Activated naive CD8-positive, alpha-beta T cell treated with anti-CD3 and anti-CD28 coated beads for 36 hours (primary cell): ENCODE results near the gene SNCA. TPM values are rescaled to one million over a fixed set of nuclear protein-coding genes. Genes with fewer than 3 reads are reported as not detected.
A peak's percentile ranks its signal among the peaks of the same experiment; 100 is the strongest.

ENCODE experiments used
- DNase-seq: peaks from one replicate; pipeline ENCODE4 v3.0.0; 2021
- H3K27ac Mint-ChIP-seq: one replicate; pipeline ENCODE4 v1.8.0; 2022; ENCODE audit warnings: mild to moderate bottlenecking, moderate library complexity, mixed read lengths
- H3K27me3 Mint-ChIP-seq: one replicate; pipeline ENCODE4 v1.8.0; 2022; ENCODE audit warnings: mild to moderate bottlenecking, mixed read lengths
- H3K36me3 Mint-ChIP-seq: one replicate; pipeline ENCODE4 v1.8.0; 2021; ENCODE audit warnings: mild to moderate bottlenecking, mixed read lengths
- H3K4me1 Mint-ChIP-seq: one replicate; pipeline ENCODE4 v1.8.0; 2021; ENCODE audit warnings: mixed read lengths
- H3K4me3 Mint-ChIP-seq: one replicate; pipeline ENCODE4 v1.8.0; 2022; ENCODE audit warnings: mild to moderate bottlenecking, moderate library complexity, mixed read lengths
- H3K9me3 Mint-ChIP-seq: one replicate; pipeline ENCODE4 v1.8.0; 2022; ENCODE audit warnings: mixed read lengths
- total RNA-seq, 2 experiments: library from RNA; stranded (reverse); gene quantifications; one replicate each; pipeline ENCODE4 v1.2.3, GENCODE V29; 2021

The SNCA gene
- total RNA-seq, 2 experiments from 2014 or later = 0.56 TPM; not detected in 1

DNA sequence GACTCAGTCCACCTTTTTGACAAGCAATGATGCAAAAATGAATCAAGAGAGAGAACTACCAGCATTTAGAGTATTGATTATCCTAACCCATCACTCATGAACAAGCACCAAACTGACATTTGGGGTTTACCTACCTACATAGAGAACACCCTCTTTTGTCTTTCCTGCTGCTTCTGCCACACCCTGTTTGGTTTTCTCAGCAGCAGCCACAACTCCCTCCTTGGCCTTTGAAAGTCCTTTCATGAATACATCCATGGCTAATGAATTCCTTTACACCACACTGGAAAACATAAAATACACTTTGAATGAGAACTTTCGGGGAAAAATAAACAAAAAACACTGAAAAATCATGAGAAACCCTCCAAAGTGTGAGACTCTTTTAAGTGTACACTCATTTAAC, 1.5 kb downstream of the SNCA start:
- H3K36me3 Mint-ChIP-seq = no peaks in the 10 kb centered on the region
- DNase-seq = no peak
- H3K4me3 Mint-ChIP-seq = no peak overlapping the region
- peaks cover 13% of the 10 kb centered on the region for H3K4me1 Mint-ChIP-seq
- H3K27me3 Mint-ChIP-seq = peaks cover 72% of the 10 kb centered on the region
- no peak overlapping the region for H3K27ac Mint-ChIP-seq
- no peaks in the 10 kb centered on the region for H3K9me3 Mint-ChIP-seq

DNA sequence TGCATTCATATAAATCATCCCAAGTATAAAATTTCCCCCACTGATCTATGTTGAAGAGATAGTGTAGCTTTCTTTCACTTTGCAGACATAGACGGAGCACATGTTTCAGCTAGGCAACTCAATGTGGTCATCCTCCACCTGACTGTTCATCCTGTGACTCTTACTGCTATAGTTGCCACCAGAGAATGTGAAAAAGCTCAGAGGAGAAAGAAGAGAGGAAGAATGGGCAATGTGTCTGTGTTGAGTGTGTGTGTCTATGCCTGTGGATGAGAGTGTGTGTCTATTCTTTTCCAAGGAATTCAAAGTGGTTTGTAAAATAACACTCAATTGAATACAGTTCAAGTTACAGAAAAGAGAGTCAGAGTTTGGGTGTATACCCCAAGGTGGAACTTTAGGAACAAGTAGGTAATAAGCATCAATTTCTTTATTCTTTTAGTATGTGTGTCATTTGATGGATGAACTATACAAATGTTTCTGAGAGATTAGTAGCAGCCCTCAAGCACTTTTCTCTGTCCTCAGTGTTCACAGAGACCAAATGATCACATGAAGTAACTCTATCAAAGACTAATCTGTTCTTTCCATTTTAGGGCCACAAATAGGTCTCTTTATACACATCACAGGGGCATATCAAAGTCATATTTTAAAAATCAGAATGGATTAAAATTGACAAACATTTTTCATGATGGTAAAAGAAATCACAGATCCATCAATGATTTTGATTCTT, 2.3 kb downstream of the SNCA start:
- no peaks in the 10 kb centered on the region for H3K9me3 Mint-ChIP-seq
- peaks cover 17% of the 10 kb centered on the region for H3K4me1 Mint-ChIP-seq
- H3K27me3 Mint-ChIP-seq = peaks cover 67% of the 10 kb centered on the region
- no peak for DNase-seq
- no peak overlapping the region for H3K4me3 Mint-ChIP-seq
- H3K27ac Mint-ChIP-seq = no peak overlapping the region
- no peaks in the 10 kb centered on the region for H3K36me3 Mint-ChIP-seq

DNA sequence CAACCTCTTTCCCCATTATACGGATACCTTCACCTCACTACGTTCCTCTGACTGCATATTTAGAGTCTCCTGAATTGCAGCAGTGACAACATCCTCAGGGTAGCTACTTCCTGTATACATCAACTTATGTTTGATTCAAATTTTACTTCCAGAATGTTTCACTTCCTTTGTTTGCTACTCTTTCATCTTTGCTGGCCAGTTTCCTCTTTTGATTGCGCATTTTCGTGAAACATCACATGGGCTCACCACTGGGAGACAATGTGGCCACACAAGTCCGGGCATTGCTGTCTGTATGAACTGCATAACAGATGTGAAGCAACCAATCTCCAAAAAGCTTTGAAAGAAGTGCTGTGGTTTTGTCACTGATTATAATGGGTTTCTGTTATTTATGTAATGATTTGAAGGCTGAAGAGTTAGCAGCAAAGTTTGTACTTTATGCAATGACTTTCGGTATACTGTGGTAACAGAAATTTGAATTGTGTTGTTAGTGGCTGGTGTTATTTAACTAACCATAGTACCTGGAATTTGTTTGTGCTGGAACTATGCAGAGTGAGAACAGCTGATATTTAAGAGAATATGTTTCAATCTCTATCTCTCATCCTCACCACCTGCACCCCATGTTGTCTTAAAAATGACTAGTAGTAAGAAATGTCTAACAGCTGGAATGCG, 7.4 kb downstream of the SNCA start:
- Mint-ChIP-seq H3K4me1 (peaks cover 10% of the 10 kb centered on the region), H3K27me3 (peaks cover 19% of the 10 kb centered on the region), H3K36me3 (no peaks in the 10 kb centered on the region), H3K4me3 (peak overlapping the region; percentile 35), H3K27ac (no peak overlapping the region), H3K9me3 (no peaks in the 10 kb centered on the region)
- DNase-seq = peak; percentile 26

DNA sequence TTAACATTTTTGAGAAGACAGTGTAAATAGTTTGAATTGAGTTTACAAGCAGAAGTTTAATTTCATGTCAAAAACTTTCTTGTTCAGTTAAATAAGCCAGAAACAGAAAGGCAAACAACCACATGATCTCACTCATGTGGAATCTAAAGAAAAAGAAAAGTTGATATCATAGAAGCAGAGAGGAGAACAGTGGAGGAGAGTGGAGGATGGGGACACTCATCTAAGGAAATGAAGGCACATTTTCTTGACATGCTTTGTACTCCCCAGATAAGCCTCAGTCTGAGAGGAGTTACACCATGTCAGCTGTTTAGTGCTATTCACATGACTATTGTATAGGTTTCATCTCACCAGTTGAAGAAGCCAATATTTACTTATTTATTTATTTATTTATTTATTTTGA, 13.5 kb downstream of the SNCA start:
- H3K4me3 Mint-ChIP-seq = no peak overlapping the region

DNA sequence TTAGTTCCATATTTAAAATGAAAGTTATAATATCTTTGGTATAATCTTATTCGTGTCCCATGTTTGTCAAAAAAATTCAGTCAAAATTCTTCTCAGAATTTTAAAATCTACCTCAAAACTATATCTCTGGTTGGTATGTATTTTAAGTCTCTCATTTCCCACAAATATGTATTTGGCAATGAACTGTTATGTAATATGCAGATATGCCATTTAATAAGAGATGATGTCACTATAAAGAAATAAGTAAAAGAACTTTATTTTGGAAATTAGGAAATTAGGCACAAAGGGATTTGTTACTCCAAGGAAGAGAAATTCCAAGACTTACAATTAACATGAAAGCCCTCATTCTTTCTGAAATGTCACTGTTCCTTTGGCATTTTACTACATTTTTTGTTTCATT, 15.3 kb downstream of the SNCA start:
- H3K27ac Mint-ChIP-seq = no peak overlapping the region
- H3K36me3 Mint-ChIP-seq = no peaks in the 10 kb centered on the region
- DNase-seq = no peak
- H3K4me3 Mint-ChIP-seq = no peak overlapping the region
- H3K4me1 Mint-ChIP-seq = no peaks in the 10 kb centered on the region
- no peaks in the 10 kb centered on the region for H3K27me3 Mint-ChIP-seq
- no peaks in the 10 kb centered on the region for H3K9me3 Mint-ChIP-seq

More for the DNA sequence above, 13.5 kb downstream of the SNCA start:
- no peaks in the 10 kb centered on the region for H3K9me3 Mint-ChIP-seq
- no peak for DNase-seq
- no peak overlapping the region for H3K27ac Mint-ChIP-seq
- no peaks in the 10 kb centered on the region for H3K36me3 Mint-ChIP-seq
- H3K27me3 Mint-ChIP-seq = no peaks in the 10 kb centered on the region
- H3K4me1 Mint-ChIP-seq = no peaks in the 10 kb centered on the region

DNA sequence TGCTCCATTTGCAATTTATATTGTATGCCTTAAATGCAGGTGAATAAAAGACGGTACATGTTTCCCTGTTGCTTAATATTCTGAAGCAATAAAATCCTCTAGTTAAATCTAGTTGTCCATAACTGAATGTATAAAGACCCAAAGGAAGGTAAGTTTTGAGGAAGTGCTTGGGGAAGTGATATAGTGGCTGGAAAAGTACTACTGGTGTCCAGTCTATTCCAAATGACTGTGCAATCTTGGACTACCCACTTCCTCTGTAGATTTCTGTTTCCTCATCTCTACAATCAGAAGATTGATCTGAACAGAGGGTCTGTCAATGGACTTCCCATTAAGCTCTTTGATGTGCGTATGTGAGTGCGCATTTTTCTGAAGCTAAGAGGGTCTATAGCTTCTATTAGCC, 17.0 kb downstream of the SNCA start:
- Mint-ChIP-seq H3K4me3 (no peak overlapping the region), H3K4me1 (no peaks in the 10 kb centered on the region), H3K27me3 (no peaks in the 10 kb centered on the region), H3K9me3 (no peaks in the 10 kb centered on the region), H3K27ac (no peak overlapping the region), H3K36me3 (no peaks in the 10 kb centered on the region)
- DNase-seq = no peak

DNA sequence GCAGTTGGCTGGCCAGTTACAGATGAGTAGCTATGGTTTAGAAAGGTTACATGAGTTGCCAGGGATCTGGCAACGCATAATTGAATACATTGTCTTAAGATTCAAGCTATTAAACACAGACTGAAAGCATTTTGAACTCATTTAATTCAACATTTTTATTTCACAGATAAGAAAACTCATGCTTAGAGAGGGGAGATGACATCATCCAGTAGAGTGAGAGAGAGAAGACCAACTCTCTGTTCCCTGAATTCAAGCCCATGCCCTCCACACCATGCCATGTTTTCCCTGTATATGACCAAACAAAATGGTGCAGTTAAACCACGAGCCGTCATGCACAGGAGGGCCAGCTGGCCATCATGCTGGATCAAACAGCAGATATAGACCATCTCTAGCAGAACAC, 22.6 kb downstream of the SNCA start:
- H3K27ac Mint-ChIP-seq = no peak overlapping the region
- H3K9me3 Mint-ChIP-seq = no peaks in the 10 kb centered on the region
- no peak overlapping the region for H3K4me3 Mint-ChIP-seq
- H3K4me1 Mint-ChIP-seq = no peaks in the 10 kb centered on the region
- DNase-seq = no peak
- H3K27me3 Mint-ChIP-seq = no peaks in the 10 kb centered on the region
- no peaks in the 10 kb centered on the region for H3K36me3 Mint-ChIP-seq

DNA sequence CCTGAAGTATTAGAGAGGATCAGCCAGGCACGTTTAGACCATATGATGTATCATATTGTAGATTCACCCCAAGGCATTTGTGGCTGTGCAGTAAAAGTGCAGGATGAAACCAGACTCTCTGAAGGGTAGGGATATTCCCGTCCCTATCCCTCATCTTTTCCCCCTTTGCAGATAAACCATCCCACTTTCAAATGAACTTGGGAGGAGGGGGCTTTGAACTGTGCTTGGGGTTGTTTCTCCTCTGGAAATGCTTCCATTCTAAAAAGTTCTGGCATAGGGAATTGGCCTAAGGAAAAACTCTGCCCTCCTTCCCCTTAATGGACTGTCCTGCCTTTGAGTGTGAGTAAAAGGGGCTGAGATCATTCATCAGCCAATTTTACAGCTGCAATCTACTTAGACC, 23.8 kb downstream of the SNCA start:
- no peaks in the 10 kb centered on the region for H3K36me3 Mint-ChIP-seq
- H3K4me3 Mint-ChIP-seq = no peak overlapping the region
- H3K4me1 Mint-ChIP-seq = no peaks in the 10 kb centered on the region
- DNase-seq = no peak
- H3K9me3 Mint-ChIP-seq = no peaks in the 10 kb centered on the region
- no peaks in the 10 kb centered on the region for H3K27me3 Mint-ChIP-seq
- H3K27ac Mint-ChIP-seq = no peak overlapping the region

DNA sequence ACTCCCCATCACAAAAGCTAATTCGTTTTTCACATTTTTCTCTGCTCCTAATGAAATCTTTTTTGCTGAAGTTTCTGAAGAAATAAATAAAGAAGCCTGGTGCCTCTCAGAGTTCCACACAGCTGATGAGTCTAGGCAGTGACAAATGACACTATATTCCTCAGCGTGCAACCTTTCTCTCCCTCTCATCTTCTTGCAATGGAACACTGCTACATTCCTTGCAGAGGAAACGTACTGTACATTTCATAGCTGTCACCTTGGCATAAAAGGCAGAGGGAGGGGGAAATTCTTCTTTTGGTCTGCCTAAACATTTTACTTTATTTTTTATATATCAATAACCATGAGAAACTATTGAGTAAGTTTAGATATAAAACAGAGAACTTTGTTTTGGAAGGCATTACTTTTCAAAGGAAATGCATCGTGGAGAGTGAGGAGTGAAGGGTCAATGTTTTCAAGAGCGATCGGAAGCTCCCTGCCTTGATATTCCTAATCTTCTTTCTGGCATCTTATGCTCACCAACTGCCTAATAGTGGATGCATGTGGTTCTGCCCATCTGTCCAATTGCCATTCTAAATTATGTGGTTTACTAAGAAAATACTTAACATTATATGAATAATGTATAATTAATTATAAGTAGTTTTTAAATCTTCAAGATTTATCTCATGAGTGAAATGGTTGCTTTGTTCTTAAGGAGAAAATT, 29.4 kb downstream of the SNCA start:
- Mint-ChIP-seq H3K4me1 (no peaks in the 10 kb centered on the region), H3K36me3 (no peaks in the 10 kb centered on the region), H3K27me3 (no peaks in the 10 kb centered on the region), H3K4me3 (no peak overlapping the region), H3K9me3 (no peaks in the 10 kb centered on the region), H3K27ac (no peak overlapping the region)
- no peak for DNase-seq

DNA sequence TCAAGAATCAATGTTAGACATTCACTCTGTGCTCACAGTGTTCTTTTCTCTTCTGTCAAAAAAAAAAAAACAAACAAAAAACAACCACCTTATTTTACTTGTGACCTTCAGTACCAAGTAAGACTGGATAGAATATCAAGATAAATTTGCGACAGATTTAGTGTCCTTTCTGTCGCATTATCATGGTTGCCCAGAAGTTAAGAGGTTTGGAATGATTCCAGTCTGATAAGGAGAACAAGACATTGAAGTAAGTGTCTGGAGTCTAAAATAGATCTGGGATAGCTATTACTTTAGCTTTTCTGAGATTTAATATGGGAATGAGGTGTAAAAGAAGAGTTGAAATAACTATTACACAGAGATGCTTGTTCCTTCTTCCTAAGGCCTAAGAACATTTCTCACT, 31.7 kb downstream of the SNCA start:
- H3K4me3 Mint-ChIP-seq = no peak overlapping the region
- no peaks in the 10 kb centered on the region for H3K27me3 Mint-ChIP-seq
- no peaks in the 10 kb centered on the region for H3K36me3 Mint-ChIP-seq
- H3K4me1 Mint-ChIP-seq = no peaks in the 10 kb centered on the region
- H3K9me3 Mint-ChIP-seq = no peaks in the 10 kb centered on the region
- no peak for DNase-seq
- H3K27ac Mint-ChIP-seq = no peak overlapping the region

DNA sequence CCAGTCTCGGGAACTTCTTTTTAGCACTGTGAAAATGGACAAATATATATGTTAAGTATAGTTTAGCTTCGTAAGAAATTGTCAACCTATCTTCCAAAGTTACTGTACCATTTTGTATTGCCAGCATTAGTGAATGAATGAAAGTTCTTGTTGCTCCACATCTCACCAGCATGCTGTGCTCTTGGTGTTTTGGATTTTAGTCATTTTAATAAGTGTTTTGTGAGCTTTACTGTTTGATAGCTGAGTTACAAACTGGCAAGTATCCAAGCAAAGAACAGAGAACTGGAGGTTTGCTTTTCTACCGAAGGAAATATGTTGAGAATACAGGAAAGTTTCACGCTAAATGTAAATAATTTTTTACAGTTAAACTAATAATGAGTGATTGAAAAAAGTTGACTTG, 33.0 kb downstream of the SNCA start:
- Mint-ChIP-seq H3K27me3 (no peaks in the 10 kb centered on the region), H3K4me3 (no peak overlapping the region), H3K4me1 (no peaks in the 10 kb centered on the region), H3K27ac (no peak overlapping the region), H3K9me3 (no peaks in the 10 kb centered on the region), H3K36me3 (no peaks in the 10 kb centered on the region)
- no peak for DNase-seq

DNA sequence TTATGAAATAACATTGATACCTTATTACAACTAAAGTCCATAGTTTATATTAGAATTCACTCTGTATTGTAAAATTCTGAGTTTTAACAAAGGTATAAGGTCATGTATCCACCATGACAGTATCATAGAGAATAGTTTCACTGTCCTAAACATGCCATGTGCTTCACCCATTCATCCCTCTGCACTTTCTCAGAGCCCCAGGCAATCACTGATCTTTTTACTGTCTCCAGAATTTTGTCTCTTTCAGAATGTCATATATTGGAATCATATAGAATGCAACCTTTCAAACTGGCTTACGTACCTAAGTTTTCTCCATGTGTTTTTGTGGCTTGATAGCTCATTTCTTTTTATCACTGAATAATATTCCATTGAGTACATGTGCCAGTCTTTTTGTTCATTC, 33.9 kb downstream of the SNCA start:
- DNase-seq = no peak
- Mint-ChIP-seq H3K27me3 (no peaks in the 10 kb centered on the region), H3K4me3 (no peak overlapping the region), H3K9me3 (no peaks in the 10 kb centered on the region), H3K36me3 (no peaks in the 10 kb centered on the region), H3K27ac (no peak overlapping the region), H3K4me1 (no peaks in the 10 kb centered on the region)

DNA sequence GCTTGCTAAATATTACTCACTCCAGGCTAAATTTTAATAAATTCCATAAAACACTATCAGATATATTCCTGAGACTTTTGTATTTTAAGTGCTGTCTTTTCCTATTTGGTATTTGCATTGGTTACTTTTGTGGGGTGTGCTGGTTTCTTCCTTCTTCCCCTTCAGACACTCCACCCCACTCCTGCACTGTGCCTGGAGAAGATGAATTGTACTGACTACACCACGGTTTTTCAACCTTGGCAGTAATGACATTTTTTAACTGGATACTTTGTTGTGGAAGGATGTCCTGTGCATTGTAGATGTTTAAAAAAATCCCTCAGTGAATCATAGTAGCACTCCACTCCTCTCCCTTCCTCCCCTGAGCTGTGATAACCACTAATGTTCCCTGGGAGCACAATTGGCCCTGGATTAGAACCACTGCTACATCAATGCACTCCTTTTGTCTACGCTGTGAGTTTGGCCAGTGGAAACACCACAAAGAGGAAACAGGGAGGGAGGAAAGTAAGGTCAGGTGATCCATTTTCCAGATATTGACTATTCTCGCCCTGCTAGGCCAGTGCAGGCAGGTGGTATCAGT, 36.3 kb downstream of the SNCA start:
- Mint-ChIP-seq H3K9me3 (no peaks in the 10 kb centered on the region), H3K4me3 (no peak overlapping the region), H3K4me1 (no peaks in the 10 kb centered on the region), H3K36me3 (no peaks in the 10 kb centered on the region), H3K27me3 (peaks cover 5% of the 10 kb centered on the region), H3K27ac (no peak overlapping the region)
- DNase-seq = no peak

DNA sequence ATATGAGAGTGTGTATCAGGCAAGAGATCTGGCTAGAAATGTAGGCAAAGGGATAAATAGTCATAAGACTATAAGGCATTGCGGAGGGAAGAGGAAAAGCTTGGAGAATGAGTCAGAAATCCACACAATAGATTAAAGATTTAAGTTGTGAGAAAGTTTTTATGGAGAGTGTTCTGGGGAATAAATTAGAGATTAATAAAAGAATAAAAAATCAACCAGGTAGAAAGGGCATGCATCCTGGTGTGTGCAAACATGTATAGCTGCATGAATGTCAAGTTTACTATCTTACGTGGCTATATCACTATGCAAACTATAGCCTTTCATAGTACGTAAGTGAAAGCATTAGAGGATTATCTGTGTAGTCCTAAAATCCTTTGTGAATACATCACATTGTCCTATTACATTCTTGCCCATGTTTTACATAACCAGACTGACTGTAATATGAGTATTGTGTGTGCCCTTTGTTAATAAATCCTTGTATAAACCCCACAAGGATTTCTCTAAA, 36.9 kb downstream of the SNCA start:
- Mint-ChIP-seq H3K9me3 (no peaks in the 10 kb centered on the region), H3K4me1 (no peaks in the 10 kb centered on the region), H3K4me3 (no peak overlapping the region), H3K36me3 (no peaks in the 10 kb centered on the region), H3K27ac (no peak overlapping the region), H3K27me3 (peaks cover 5% of the 10 kb centered on the region)
- DNase-seq = no peak

DNA sequence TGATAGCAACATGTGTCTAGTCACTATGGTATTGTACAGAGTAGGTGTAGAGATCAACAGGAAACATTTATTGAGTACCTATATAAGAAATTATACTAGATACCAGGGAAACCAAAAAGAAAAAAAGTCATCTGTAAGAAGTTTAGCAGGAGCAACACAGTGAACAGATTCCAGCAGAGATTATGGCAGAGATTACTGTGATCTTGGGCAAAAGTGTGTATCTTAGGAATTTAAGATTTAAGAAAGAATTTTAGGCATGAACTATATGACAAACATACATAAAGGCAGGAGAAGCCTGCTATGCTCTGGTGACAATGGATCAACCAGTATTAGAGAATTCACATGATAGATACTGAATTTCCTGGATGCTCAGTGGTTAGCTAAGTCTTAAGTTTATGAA, 37.9 kb downstream of the SNCA start:
- H3K27ac Mint-ChIP-seq = no peak overlapping the region
- no peaks in the 10 kb centered on the region for H3K9me3 Mint-ChIP-seq
- H3K36me3 Mint-ChIP-seq = no peaks in the 10 kb centered on the region
- H3K4me3 Mint-ChIP-seq = no peak overlapping the region
- DNase-seq = no peak
- peaks cover 5% of the 10 kb centered on the region for H3K27me3 Mint-ChIP-seq
- no peaks in the 10 kb centered on the region for H3K4me1 Mint-ChIP-seq
